Measurements from ENCODE around the gene PTH1R.

PTH1R gene

DNA sequence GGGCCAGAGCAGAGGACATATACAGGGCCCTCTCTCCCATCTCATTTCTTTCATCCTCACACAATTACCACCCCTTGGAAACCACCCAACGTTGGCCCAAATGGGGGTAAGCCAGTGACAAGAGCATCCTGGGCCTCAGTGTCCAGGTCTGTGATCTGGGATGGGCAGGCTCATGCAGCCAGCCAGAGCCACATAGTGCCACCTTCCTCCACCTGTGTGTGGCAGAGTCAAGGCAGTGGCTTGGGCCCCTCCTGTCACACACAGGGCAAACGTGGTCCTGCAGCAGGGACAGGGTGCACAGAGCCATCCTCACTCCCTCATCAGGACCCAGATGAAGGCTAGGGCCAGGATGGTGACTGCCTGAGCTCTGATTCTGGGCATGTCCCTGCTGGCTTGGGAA is 12.0 kb upstream of the PTH1R start:
- H3K9ac ChIP-seq (ENCODE audit: insufficient read length, low read depth): no peak overlapping the region
- H3K36me3 ChIP-seq (ENCODE audit: insufficient read depth, insufficient read length, low read length): no peaks in the 10 kb centered on the region
- no peak overlapping the region for H3K4me3 ChIP-seq (ENCODE audit: insufficient read length, low read depth)
- H3K9me3 ChIP-seq (ENCODE audit: insufficient read depth, low read length): no peaks in the 10 kb centered on the region
- no peak for DNase-seq (ENCODE audit: low read depth, low spot score)
- no peaks in the 10 kb centered on the region for H3K27me3 ChIP-seq (ENCODE audit: insufficient read depth, insufficient read length)
- no peak for TF ChIP-seq YY1 (IDR thresholded peaks at IDR 0.05; ENCODE audit: insufficient read depth, insufficient read length)
- no peak for TF ChIP-seq ZNF274 (IDR thresholded peaks at IDR 0.05; ENCODE audit: low read depth, low read length)
- TF ChIP-seq SUZ12 (IDR thresholded peaks at IDR 0.05; ENCODE audit: extremely low read depth, insufficient read depth, insufficient read length): no peak
- H3K4me1 ChIP-seq (ENCODE audit: insufficient read depth, insufficient read length): peaks cover 30% of the 10 kb centered on the region

DNA sequence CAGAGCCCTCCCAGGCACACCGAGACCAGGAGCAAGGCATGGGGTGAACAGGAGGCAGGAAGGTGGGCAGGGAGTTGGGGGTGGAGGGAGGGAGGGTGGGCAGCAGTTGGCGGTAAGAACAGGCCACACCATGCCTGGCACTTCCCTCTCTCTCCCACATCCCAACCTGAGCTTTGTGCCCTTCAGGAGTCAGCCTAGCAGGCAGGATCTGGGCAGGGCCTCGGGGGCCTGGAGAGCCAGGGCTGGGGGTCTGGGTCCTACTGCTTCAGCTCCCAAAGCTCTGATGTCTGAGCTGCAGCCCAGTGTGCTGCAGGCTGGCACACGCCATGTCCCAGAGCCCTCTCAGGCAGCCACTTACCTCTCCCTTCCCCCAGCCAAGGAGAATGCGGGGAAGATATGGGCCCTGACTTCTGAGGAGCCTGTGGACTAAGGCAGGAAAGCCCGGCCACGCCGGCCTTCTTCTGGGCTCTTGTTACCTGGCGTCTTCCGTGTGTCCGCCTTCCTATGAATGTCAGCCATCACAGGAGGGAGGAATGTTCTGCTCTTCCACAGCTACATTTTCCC is 11.4 kb upstream of the PTH1R start:
- TF ChIP-seq YY1 (IDR thresholded peaks at IDR 0.05; ENCODE audit: insufficient read depth, insufficient read length) (no peak), SUZ12 (IDR thresholded peaks at IDR 0.05; ENCODE audit: extremely low read depth, insufficient read depth, insufficient read length) (no peak), ZNF274 (IDR thresholded peaks at IDR 0.05; ENCODE audit: low read depth, low read length) (no peak)
- Histone ChIP-seq H3K9ac (ENCODE audit: insufficient read length, low read depth) (no peak overlapping the region), H3K27me3 (ENCODE audit: insufficient read depth, insufficient read length) (no peaks in the 10 kb centered on the region), H3K9me3 (ENCODE audit: insufficient read depth, low read length) (no peaks in the 10 kb centered on the region), H3K36me3 (ENCODE audit: insufficient read depth, insufficient read length, low read length) (no peaks in the 10 kb centered on the region), H3K4me1 (ENCODE audit: insufficient read depth, insufficient read length) (peaks cover 30% of the 10 kb centered on the region), H3K4me3 (ENCODE audit: insufficient read length, low read depth) (no peak overlapping the region)
- DNase-seq (ENCODE audit: low read depth, low spot score): no peak

DNA sequence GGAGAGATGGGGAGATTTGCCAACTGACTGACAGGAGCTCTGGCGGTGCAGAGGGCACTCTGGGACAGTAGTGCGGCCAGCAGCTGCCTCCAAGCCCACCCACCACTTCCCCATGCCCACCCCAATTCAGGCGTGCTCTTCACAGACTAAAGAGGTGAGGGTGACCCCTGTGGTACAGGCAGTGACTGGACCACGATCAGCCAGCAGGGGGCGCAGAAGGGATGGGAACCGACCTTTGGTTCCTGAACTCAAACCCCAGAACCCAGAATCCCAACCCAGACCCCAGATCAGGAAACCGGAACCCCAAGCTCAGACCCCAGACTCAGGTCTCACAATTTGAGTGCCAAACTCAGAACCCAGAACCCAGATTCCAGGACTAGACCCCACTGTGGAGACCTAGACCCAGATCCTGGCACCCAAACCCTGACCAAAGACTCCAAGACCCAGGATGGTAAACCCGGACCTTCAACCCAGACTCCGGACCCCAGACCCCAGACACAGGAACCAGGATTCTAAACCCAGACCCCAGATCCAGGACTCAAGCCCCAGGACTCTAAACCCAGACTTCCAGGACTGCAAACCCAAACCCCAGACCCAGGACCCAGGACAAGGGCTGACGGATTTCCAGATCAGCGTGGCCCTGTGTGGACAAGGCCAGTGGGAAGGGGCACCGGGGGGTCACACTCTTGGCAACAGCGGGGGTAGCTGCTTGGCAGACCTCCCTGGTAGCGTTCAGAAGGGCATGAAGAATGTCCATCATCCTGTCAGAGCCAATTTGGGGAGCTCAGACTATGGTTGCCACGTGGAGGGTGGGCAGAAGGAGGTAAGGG is 10.6 kb upstream of the PTH1R start:
- Histone ChIP-seq H3K9ac (ENCODE audit: insufficient read length, low read depth) (no peak overlapping the region), H3K4me1 (ENCODE audit: insufficient read depth, insufficient read length) (peaks cover 28% of the 10 kb centered on the region), H3K4me3 (ENCODE audit: insufficient read length, low read depth) (no peak overlapping the region), H3K9me3 (ENCODE audit: insufficient read depth, low read length) (no peaks in the 10 kb centered on the region), H3K36me3 (ENCODE audit: insufficient read depth, insufficient read length, low read length) (no peaks in the 10 kb centered on the region), H3K27me3 (ENCODE audit: insufficient read depth, insufficient read length) (no peaks in the 10 kb centered on the region)
- TF ChIP-seq SUZ12 (IDR thresholded peaks at IDR 0.05; ENCODE audit: extremely low read depth, insufficient read depth, insufficient read length): no peak
- no peak for TF ChIP-seq YY1 (IDR thresholded peaks at IDR 0.05; ENCODE audit: insufficient read depth, insufficient read length)
- no peak for TF ChIP-seq ZNF274 (IDR thresholded peaks at IDR 0.05; ENCODE audit: low read depth, low read length)
- no peak for DNase-seq (ENCODE audit: low read depth, low spot score)

DNA sequence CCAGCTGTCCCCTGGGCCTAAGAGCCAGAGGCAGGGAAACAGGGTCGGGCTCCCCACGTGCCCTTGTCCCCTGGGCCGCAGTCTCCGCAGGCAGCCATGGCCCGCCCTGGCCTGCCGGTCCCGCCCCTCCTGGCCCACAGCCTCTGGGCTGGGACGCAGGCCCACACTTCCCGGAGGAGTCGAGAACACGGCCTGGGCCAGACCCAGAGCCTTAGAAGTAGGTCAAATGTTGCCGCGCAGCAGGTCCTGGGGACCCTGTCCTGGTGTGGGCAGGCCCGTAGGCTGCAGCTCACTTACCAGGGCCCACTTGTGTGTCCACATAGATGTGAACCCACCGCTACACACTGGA is 10.0 kb upstream of the PTH1R start:
- no peaks in the 10 kb centered on the region for H3K27me3 ChIP-seq (ENCODE audit: insufficient read depth, insufficient read length)
- H3K4me3 ChIP-seq (ENCODE audit: insufficient read length, low read depth): no peak overlapping the region
- H3K9me3 ChIP-seq (ENCODE audit: insufficient read depth, low read length): no peaks in the 10 kb centered on the region
- H3K9ac ChIP-seq (ENCODE audit: insufficient read length, low read depth): no peak overlapping the region
- H3K4me1 ChIP-seq (ENCODE audit: insufficient read depth, insufficient read length): peaks cover 33% of the 10 kb centered on the region
- no peaks in the 10 kb centered on the region for H3K36me3 ChIP-seq (ENCODE audit: insufficient read depth, insufficient read length, low read length)
- TF ChIP-seq YY1 (IDR thresholded peaks at IDR 0.05; ENCODE audit: insufficient read depth, insufficient read length) (no peak), ZNF274 (IDR thresholded peaks at IDR 0.05; ENCODE audit: low read depth, low read length) (no peak), SUZ12 (IDR thresholded peaks at IDR 0.05; ENCODE audit: extremely low read depth, insufficient read depth, insufficient read length) (no peak)
- DNase-seq (ENCODE audit: low read depth, low spot score): no peak

DNA sequence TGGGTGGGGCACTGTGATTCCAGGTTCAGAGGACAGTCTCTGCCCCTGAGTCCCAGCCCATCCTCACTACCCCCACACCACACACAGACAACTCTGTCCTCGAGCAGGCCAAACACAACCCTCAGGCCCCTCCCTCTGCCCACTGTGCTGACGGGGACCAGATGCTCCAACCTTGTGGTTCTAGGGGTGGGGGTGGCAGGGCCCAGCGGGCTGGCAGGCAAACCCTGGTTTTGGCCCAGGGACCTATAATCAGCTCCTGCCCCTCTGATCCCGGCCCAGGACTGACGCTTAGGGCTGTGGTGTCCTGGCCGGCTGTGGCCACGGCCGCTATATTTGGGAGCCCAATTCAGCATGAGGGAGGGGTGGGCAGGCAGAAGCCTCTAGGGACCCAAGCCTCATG is 9.2 kb upstream of the PTH1R start:
- Histone ChIP-seq H3K9me3 (ENCODE audit: insufficient read depth, low read length) (no peaks in the 10 kb centered on the region), H3K27me3 (ENCODE audit: insufficient read depth, insufficient read length) (peaks cover 2% of the 10 kb centered on the region), H3K9ac (ENCODE audit: insufficient read length, low read depth) (no peak overlapping the region), H3K4me3 (ENCODE audit: insufficient read length, low read depth) (no peak overlapping the region), H3K4me1 (ENCODE audit: insufficient read depth, insufficient read length) (peaks cover 33% of the 10 kb centered on the region), H3K36me3 (ENCODE audit: insufficient read depth, insufficient read length, low read length) (no peaks in the 10 kb centered on the region)
- DNase-seq (ENCODE audit: low read depth, low spot score): no peak
- TF ChIP-seq ZNF274 (IDR thresholded peaks at IDR 0.05; ENCODE audit: low read depth, low read length) (no peak), SUZ12 (IDR thresholded peaks at IDR 0.05; ENCODE audit: extremely low read depth, insufficient read depth, insufficient read length) (no peak), YY1 (IDR thresholded peaks at IDR 0.05; ENCODE audit: insufficient read depth, insufficient read length) (no peak)

DNA sequence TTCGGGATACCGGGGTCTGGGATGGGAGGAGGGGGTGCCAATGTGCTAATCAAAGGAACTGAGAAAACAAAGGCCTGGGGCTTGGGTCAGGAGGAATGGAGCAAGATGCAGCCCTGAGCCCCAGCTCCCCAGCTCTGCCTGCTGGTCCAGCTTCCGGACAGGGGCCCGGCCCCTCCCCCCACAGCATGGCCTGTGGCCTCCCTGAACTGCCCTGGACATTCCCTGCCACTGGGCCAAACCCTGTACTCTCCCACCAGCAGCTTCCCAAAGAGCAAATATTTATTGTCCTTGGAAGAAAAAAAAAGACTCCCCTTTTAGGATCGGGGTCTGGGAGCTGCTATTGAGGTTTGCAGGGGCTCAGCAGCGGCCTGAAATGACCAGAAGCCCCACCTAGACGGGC is 8.6 kb upstream of the PTH1R start:
- H3K27me3 ChIP-seq (ENCODE audit: insufficient read depth, insufficient read length): peaks cover 3% of the 10 kb centered on the region
- peaks cover 33% of the 10 kb centered on the region for H3K4me1 ChIP-seq (ENCODE audit: insufficient read depth, insufficient read length)
- TF ChIP-seq SUZ12 (IDR thresholded peaks at IDR 0.05; ENCODE audit: extremely low read depth, insufficient read depth, insufficient read length) (no peak), ZNF274 (IDR thresholded peaks at IDR 0.05; ENCODE audit: low read depth, low read length) (no peak), YY1 (IDR thresholded peaks at IDR 0.05; ENCODE audit: insufficient read depth, insufficient read length) (no peak)

DNA sequence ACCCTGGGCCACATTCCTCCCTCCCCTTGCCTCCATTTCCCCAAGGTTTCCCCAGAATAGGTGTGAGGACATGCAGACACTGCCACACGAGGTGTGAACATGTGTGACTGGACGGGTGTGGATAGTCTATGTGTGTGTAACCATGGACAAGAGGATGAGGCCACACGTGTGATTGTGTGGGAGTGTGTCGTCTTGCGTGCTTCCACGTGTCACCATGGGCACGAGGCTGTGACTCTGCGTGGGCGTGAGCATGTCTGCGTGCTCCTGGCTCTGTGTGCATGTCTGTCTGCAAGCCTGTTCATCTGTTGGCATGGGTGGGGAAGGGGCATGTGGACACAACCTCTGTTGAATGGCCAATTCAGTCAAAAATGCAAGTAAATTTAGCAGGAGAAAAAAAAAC is 8.1 kb upstream of the PTH1R start:
- peaks cover 28% of the 10 kb centered on the region for H3K4me1 ChIP-seq (ENCODE audit: insufficient read depth, insufficient read length)
- no peak overlapping the region for H3K4me3 ChIP-seq (ENCODE audit: insufficient read length, low read depth)
- no peaks in the 10 kb centered on the region for H3K36me3 ChIP-seq (ENCODE audit: insufficient read depth, insufficient read length, low read length)
- peaks cover 3% of the 10 kb centered on the region for H3K27me3 ChIP-seq (ENCODE audit: insufficient read depth, insufficient read length)
- TF ChIP-seq YY1 (IDR thresholded peaks at IDR 0.05; ENCODE audit: insufficient read depth, insufficient read length) (no peak), SUZ12 (IDR thresholded peaks at IDR 0.05; ENCODE audit: extremely low read depth, insufficient read depth, insufficient read length) (no peak), ZNF274 (IDR thresholded peaks at IDR 0.05; ENCODE audit: low read depth, low read length) (no peak)
- no peaks in the 10 kb centered on the region for H3K9me3 ChIP-seq (ENCODE audit: insufficient read depth, low read length)
- no peak for DNase-seq (ENCODE audit: low read depth, low spot score)
- no peak overlapping the region for H3K9ac ChIP-seq (ENCODE audit: insufficient read length, low read depth)

More for the DNA sequence above, 8.6 kb upstream of the PTH1R start:
- Histone ChIP-seq H3K9me3 (ENCODE audit: insufficient read depth, low read length) (no peaks in the 10 kb centered on the region), H3K4me3 (ENCODE audit: insufficient read length, low read depth) (no peak overlapping the region), H3K9ac (ENCODE audit: insufficient read length, low read depth) (no peak overlapping the region), H3K36me3 (ENCODE audit: insufficient read depth, insufficient read length, low read length) (no peaks in the 10 kb centered on the region)
- DNase-seq (ENCODE audit: low read depth, low spot score): no peak
